Activated CD4-positive, CD25-positive, alpha-beta regulatory T cell treated with anti-CD3 and anti-CD28 coated beads, Interleukin-2, amount 50 U/mL, for 16 hours (primary cell): ENCODE measurements around the gene TRIM74.
"Not testable (repeated sequence)": the region's sequence is repeated elsewhere in the genome, so short reads cannot be mapped to it uniquely, and the experiment has no call there.

Experiments used
- DNase-seq: peaks from one replicate; pipeline ENCODE4 v3.0.0-alpha.2; 2020; ENCODE audit warnings: low read depth, low spot score

TRIM74 gene

DNA sequence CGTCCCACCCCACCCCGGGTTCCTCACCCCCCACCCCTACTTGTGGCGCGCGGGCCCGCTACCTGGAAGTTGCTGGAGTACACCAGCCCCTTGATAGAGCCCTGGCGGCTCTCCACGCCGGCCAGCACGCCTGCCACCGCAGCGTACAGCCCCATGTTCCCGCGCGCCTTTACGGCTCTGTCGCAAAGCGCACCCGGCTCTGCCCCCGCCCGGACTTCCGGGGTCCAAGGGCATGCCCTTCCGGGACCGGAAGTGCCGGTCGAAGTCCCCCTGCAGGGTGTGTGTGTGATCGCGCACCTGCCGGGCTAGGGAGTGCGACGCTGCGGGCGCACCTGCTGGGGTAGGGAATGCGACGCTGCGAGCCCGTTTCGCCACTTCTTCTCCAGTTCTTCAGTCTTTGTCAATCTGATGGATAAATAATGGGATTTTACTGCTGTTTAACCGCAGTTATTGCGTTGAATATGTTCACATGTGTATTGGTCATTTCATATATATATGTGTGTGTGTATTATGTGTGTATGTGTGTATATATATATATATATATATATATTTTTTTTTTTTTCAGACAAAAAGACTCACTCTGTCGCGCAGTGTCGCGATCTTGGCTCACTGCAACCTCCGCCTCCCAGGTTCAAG lies 14.6 kb downstream of the TRIM74 start:
- not testable (repeated sequence) for DNase-seq

DNA sequence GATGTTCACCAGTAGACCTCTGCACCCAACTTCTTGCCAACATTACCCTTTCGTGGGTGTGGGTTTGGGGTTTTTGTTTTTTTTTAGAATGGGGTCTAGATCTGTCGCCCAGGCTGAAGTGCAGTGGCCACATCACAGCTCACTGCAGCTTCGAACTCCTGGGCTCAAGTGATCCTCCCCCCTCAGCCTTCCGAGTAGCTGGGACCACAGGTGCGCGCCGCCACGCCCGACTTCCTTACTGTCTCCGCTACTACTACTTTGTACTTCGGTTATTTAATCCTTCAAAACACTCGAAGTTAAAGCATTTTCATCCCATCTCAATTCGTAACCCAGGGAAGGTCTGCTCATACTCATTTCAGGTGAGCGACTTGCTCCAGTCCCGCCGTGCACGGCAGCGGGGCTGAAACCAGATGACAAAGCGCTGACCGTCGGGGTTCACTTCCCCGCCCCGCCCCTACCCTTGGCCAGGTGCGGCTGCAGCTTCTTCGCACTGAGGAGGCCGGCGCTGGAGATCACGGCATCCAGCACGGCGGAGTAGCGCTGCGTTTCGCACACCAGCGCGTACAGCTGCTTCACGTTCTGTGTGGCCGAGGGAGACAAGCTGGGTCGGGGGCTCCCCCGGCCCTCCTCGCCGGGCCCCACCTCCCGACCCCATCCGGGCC lies 15.2 kb downstream of the TRIM74 start:
- DNase-seq: not testable (repeated sequence)

DNA sequence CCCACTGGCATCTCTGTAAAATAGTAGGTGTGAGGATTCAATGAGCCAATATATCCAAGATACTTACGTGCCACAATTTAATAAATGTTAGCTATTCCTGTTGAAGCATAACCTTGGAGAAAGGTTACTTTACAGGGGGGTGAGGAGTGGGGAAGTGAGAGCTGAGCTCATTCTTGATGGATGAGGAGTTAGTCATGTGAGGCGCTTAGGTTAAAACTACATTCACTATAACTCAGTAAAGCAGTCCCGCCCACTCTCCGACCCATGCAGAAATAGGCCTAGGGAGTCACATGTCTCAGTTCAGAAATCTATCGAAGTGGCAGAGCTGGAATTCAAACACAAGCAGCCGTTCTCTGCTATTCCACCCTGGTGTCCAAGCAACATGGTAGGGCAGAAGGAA lies 18.8 kb downstream of the TRIM74 start:
- not testable (repeated sequence) for DNase-seq

DNA sequence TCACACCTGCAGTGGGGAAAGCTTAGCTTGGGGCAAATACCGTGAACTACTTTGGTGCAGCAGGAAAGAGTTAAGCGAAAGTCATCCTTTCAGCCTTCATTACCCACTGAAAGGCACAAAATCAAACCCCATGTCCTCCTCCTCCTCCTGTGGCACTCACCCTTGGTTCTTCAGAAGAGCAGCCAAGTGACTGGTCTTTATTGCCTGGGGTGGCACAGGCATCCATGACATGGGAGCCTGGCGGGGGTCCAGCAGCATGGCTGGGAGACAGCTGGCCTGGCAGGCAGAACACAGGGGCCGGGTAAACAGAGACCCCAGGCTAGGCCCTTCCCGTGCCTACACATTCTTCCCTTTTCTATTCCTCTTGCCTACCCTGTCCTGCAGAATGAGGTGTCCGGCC lies 19.6 kb downstream of the TRIM74 start:
- not testable (repeated sequence) for DNase-seq

DNA sequence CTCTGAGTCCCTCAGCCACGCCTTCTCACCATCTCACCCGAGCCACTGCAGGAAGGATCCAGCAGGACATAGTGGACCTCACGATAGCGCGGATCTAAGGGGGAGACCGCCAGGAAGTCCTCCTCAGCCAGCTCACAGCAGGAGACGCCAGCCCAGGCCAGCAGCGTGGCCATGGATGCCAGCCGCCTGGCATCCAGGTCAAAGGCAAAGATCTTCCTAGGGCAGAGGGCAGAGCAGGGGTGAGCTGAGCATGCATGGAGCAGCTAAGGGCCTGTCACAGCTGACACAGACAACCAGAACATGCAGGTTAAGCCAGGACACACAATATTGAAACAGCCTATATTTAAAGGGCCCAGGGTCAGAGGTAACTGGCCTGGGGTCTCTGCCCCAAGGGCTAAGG lies 20.0 kb downstream of the TRIM74 start:
- DNase-seq: not testable (repeated sequence)

DNA sequence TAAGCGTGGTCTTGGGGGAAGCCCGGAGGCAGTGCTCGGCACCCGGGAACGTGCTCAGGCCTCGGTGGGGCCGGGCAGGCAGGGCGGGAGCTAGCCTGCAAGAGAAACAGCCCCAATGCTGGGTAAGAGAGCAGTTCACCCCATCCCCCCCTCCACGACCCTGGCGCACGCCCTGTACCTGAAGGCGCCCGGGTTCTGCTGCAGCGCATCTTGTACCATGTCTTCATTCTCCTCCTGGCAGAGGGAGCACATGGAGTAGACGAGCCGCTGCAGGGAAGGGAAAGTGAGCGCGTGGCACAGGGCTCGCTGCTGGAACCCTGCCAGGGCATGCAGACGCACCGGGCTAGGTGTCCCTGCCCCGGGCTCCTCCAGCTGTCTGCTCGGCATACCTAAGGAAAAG lies 20.6 kb downstream of the TRIM74 start:
- DNase-seq: not testable (repeated sequence)

DNA sequence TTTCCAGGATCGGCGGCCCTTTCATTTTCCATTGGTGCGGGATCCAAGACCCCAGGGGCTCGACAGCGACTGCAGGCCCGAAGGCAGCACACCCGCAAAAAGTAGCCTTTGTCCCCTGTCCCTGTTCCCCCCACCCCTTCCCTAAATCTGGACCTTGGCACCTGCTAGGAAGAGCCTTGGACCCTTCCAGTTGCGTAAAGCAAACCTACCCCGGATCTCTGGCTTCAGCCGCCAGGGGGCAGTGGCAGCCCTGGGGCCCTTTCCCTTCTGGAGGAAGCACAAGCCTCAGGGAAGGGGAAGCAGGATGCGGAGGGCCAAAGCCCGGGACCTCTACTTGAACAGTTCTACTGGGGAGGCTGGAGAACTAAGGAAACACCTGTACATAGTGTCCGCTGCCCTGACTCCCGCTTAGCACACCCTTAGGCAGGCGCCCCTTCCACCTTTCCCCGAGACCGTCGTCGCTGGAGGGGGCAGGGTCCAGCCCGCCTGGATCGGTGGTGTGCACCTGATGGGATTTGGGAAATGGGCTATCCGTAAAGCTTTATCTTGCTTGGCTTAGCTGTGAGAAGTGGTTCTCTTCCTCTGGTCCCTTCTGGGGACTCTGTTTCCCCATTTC lies 23.0 kb downstream of the TRIM74 start:
- DNase-seq: not testable (repeated sequence)

DNA sequence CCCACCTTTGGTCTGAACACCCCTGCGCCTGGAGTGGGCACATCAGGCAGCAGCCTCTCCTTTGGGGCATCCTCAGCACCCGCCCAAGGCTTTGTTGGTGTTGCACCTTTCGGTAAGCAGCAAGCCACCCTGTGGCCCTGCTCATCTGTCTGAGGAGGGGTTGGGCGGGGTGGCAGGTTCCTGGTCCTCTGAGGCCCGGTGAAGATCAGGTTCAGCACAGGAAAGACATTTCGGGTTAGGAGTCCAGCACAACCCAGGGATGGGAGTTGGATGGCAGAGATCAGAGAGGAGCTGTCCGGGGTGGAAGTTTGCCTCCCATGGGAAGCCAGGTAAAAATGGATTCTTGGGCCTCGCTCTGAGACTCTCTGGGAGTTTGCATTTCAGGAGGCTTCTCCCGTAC lies 23.7 kb downstream of the TRIM74 start:
- DNase-seq: not testable (repeated sequence)

DNA sequence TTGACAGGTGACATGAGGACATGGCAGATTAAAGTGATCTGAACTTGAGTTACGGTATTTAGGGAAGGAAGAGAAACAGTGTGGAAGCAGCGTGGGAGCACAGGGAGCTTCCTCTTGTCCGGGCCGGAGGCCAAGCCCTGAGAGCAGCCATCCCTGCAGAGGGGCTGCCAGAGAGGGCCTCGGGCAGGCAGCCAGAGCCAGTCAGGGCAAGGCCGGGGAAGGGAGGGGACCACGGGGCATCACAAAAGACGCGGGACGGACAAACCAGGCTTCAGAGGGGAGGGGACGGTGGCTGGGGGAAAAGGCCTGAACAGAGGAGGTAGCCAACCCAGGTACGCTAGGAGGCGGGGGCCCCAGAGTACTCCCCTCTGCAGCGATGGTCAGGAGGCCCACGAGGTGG lies 24.3 kb downstream of the TRIM74 start:
- not testable (repeated sequence) for DNase-seq

DNA sequence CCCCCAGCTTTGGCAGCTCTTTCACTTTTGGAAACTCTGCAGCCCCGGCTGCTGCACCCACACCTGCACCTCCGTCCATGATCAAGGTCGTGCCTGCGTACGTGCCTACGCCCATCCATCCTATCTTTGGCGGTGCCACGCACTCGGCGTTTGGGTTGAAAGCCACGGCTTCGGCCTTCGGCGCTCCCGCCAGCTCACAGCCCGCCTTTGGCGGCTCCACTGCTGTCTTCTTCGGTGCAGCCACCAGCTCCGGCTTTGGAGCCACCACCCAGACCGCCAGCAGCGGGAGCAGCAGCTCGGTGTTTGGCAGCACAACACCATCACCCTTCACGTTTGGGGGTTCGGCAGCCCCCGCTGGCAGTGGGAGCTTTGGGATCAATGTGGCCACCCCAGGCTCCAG lies 26.3 kb downstream of the TRIM74 start:
- DNase-seq: not testable (repeated sequence)

DNA sequence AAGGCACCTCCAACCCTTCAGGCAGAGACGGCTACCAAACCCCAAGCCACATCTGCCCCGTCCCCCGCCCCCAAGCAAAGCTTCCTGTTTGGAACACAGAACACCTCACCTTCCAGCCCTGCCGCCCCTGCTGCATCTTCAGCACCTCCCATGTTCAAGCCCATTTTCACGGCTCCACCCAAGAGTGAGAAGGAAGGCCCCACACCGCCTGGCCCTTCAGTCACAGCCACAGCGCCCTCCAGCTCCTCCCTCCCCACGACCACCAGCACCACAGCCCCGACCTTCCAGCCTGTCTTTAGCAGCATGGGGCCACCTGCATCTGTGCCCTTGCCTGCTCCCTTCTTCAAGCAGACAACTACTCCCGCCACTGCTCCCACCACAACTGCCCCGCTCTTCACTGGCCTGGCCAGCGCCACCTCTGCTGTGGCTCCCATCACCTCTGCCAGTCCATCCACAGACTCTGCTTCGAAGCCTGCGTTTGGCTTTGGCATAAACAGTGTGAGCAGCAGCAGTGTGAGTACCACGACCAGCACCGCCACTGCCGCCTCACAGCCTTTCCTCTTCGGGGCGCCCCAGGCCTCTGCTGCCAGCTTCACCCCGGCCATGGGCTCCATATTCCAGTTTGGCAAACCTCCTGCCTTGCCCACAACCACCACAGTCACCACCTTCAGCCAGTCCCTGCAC lies 27.1 kb downstream of the TRIM74 start:
- not testable (repeated sequence) for DNase-seq

DNA sequence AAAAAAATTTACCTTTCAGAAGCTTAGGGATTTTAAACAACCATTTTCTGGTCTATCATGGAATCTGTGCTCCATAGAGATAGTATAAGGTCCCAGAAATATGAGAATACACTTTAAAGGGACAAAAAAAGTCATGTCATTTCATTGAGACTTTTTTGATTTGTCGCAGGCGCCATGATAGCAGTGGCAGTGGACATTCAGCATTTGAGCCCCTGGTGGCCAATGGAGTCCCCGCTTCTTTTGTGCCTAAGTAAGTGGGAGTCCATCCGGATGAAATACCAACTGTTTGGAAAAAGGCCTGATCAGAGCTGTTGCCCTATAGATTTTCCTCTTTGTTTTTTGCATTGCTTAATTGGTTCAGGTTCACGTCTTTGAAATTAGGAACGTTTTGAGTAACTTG lies 41.0 kb downstream of the TRIM74 start:
- not testable (repeated sequence) for DNase-seq

DNA sequence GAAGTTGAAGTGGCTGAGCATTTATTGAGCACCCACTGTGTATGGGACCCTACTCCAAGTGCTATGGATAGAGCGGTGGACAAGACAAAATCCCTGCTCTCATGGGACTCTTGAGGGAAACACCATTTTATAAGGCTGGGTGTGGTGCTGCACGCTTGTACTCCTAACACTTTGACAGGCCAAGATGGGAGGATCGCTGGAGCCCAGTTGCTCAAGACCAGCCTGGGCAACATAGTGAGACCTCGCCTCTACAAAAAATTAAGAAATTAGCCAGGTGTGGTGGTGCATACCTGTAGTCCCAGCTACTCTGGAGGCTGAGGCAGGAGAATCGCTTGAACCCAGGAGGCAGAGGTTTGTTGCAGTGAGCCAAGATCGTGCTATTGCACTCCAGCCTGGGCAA lies 41.5 kb downstream of the TRIM74 start:
- not testable (repeated sequence) for DNase-seq

DNA sequence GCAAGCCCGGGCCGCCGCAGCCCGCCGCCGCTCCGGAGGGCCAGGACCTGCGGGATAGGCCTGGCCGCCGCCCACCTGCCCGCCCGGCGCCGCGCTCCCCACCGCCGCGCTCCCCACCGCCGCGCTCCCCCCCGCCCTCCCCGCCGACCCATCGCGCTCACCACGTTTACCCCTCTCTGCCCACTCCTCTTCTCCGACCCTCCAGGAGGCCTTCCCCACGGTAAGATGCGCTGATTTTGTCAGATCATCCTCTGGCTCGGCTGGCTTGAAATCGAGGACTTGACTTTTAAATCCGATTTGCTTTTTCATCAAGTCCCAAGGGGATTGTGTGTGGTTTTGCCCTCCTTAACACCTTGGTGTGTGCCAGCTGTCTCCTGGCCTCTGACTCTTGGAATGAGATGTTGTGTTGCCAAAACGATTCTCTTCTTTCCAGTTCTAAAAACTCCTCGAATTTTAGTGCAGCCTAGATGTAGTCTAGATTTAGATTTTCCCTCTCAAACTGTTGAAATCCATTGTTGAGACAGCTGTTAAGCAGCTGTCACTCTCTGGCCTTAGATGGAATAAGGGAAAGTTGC lies 43.6 kb downstream of the TRIM74 start:
- no peak for DNase-seq

DNA sequence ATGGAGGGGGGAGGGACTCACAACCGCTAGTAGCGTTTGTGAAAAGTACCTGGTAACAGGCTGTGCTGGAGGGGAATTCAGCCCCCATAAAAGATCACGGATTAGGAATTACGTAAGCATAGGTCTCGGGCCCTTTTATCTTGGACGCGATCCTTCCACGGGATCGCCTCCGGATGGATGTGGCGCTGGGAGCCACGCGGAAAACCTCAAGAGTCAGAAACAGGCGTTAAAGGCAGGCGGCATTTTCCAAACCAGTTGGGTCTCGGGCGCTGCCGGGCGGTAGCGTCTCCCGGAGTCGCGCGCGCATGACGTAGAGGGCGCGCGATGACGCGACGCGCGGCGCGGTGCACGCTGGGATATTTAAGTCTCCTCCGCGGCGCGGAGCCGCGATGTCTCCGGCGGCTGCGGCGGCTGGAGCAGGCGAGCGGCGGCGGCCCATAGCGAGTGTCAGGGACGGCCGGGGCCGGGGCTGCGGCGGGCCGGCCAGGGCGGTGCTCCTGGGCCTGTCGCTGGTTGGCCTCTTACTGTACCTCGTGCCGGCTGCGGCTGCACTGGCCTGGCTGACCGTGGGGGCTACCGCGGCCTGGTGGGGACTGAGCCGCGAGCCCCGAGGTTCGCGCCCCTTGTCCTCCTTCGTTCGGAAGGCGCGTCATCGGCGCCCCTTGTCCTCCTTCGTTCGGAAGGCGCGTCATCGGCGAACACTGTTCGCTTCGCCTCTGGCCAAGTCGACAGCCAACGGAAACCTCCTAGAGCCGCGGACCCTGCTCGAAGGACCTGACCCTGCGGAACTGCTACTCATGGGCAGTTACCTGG lies 44.3 kb downstream of the TRIM74 start, which contains the start of gene POM121:
Gene POM121 (plus strand): TSS at position 363 of the 813 bp plus-strand sequence. CDS start 27 bp downstream, at position 390.
- peak; percentile 74 for DNase-seq

DNA sequence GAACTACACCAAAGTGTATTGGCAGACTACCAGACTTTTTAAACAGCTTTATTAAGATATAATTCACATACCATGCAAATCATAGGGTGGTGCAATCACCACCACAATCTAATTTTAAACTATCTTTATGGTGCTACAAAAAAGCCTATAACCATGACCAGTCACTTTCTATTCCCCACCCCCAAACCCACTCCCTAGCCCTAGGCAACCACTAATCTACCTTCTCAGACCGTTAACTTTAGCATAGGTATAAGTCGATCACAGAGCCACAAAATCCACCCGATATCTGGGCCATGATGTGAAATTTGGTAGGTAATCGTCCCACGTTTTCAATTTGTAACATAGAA lies 44.9 kb downstream of the TRIM74 start:
- DNase-seq: no peak

DNA sequence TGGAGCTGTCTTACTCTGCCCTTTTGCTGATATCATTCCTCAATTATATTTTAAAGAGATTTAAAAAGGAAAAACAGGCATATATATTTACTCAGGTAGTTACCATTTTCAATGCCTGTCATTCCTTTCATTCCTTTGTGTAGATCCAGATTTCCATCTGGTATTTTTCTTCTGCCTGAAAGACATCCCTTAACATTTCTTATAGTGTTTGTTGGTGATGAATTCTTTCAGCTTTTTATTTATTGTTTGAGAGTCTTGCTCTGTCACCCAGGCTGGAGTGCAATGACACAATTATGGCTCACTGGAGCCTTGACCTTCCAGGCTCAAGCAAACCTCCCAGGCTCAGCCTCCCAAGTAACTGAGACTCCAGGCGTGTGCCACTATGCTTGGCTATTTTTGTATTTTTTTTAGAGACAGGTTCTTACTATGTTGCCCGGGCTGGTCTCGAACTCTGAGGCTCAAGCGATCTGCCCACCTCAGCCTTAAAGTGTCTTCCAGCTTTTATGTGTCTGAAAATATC lies 50.0 kb downstream of the TRIM74 start:
- DNase-seq: no peak

DNA sequence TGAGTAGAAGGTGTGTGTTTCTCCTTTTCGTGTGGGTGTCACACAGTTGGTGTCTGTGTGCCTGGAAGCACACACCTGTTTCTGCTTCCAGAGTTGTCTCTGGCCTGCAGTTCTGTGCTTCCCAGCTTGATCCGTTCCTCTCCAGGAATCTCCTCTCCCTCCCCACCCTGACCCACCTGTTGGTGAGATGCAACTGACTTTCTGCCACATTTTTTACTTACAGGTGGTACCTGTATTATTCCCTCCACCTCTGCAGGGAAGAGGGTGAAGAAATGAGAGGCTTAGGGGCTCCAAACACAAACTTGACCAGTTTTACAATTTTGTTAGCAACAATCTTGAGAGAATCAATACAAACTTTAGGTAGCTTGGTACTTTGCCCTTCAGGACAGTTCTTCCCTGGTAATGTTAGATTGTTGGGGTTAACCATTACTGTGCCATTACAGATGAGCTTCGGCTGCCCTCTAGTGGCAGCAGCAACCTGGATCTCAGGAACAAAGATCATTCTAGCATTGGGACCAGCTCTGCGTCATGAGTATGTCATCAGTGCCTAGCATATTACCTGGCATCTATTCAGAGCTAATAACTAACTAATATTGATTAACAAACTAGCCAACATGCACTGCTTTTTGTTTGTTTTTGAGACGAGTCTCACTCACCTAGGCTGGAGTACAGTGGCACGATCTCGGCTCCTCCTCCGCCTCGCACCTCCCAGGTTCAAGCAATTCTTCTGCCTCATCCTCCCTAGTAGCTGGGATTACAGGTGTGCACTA lies 54.3 kb downstream of the TRIM74 start:
- DNase-seq: peak; percentile 30

DNA sequence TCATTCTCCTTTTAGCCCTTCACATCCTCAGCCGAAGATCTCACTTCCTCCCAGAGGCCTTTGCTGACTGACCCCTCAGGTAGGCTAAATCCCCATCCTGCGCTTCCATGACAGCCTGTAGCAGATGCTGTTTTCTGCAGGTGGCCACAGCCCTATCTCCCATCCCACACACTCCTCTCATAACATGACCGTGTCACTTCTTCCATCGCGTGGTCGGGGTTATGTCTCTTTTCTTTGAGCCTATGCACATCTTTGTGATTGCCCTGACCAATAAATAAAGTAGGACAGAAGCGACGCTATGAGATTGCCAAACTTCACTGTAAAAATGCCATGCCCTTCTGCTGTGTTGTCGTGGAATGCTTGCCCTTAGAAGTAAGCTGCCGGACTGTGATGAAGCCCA lies 55.5 kb downstream of the TRIM74 start:
- not testable (repeated sequence) for DNase-seq

DNA sequence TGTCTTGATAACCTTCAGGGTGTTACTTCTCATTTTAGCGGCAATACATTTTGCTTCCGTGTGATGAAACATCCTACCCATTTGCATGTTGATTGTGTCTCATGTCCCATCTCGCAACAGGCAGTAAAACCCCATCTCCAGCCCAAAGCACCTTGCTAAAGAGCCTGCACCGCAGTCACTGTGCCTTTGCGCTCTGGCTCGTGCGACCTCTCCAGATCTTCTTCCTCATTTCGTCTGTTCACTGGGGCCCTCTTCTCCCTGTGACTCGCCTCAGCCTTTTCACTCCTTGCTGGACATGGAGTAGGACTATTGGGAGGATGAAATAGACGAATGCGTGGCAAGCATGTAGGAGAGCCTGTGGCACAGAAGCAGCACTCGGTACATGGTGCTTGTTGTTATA lies 57.9 kb downstream of the TRIM74 start:
- not testable (repeated sequence) for DNase-seq
